Measurements from ENCODE around the gene SLC44A5.
A peak's percentile ranks its signal among the peaks of the same experiment; 100 is the strongest.
"Not testable (repeated sequence)": the region's sequence is repeated elsewhere in the genome, so short reads cannot be mapped to it uniquely, and the experiment has no call there.

Gene SLC44A5

DNA sequence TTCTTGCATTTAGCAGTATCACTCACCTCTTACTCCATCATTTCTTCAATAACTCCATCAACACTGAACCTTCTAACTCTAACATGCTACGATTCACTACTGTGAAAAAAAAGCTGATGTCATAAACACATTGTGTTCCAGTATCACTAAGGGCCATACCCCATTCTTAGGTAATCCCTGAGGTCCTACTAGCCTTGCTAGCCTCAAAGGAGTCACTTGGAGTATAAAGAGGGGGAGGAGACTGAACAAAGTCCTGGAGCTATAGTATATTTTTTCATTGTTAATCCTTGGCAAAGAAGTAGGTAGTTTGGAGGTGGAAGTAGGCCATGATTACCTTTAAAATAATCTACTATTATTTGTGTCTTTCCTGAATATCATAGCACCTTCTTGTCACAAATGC lies at the start of gene SLC44A5:
SLC44A5 (minus strand) TSS at position 101 of the 400 bp plus-strand sequence. CDS start 69,667 bp downstream, outside the sequence.
- in situ Hi-C loops (cut with HindIII; ENCODE audit: low sequenced_read_pairs) = no loop called here
- DNase-seq (ENCODE audit: low read depth, low spot score) = no peak
- H3K4me3 ChIP-seq (ENCODE audit: low read depth, low read length) = no peak within 1 kb of the TSS
- no peak for TF ChIP-seq CTCF (IDR thresholded peaks at IDR 0.05; ENCODE audit: low read depth, low read length)

DNA sequence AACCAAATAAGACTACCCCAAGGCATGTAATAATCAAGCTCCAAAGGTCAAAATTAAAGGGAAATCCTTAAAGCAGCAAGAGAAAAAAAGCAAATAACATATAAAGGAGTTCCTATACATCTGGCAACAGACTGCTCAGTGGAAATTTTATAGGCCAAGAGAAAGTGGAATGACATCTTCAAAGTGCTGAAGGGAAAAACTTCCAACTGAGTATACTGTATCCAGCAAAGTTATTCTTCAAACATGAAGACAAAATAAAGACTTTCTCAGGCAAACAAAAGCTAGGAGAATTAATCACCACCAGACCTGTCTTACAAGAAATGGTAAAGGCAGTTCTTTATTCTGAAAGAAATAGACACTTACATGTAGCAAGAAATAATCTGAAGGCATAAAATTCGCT lies 45.0 kb upstream of the SLC44A5 start:
- no peak overlapping the region for H3K4me3 ChIP-seq (ENCODE audit: low read depth, low read length)
- no peak for DNase-seq (ENCODE audit: low read depth, low spot score)
- in situ Hi-C loops (cut with HindIII; ENCODE audit: low sequenced_read_pairs) = no loop called here
- no peak for TF ChIP-seq CTCF (IDR thresholded peaks at IDR 0.05; ENCODE audit: low read depth, low read length)

DNA sequence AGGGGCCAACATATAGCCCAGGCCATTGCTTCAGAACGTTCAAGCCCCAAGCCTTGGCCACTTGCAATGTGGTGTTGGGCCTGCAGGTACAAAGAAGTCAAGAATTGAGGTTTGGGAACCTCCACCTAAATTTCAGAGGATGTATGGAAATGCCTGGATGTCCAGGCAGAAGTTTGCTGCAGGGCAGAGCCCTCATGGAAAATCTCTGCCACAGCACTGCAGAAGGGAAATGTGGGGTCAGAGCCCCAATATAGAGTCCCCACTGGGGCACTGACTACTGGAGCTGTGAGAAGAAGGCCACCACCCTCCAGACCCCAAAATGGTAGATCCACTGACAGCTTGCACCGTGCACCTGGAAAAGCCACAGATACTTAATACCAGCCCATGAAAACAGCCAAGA lies 36.3 kb upstream of the SLC44A5 start:
- H3K4me3 ChIP-seq (ENCODE audit: low read depth, low read length); in situ Hi-C loops (cut with HindIII; ENCODE audit: low sequenced_read_pairs); DNase-seq (ENCODE audit: low read depth, low spot score): not testable (repeated sequence)

GRCh38 chr1:75645153-75645552 lies 34.2 kb upstream of the SLC44A5 start:
- DNase-seq (ENCODE audit: low read depth, low spot score); H3K4me3 ChIP-seq (ENCODE audit: low read depth, low read length); in situ Hi-C loops (cut with HindIII; ENCODE audit: low sequenced_read_pairs): not testable (repeated sequence)

- in situ Hi-C loops (cut with HindIII; ENCODE audit: low sequenced_read_pairs) = no loop called here
- TF ChIP-seq CTCF (IDR thresholded peaks at IDR 0.05; ENCODE audit: low read depth, low read length) = no peak
- DNase-seq (ENCODE audit: low read depth, low spot score) = no peak
Observed at GRCh38 chr1:75643460-75643859, 32.5 kb upstream of the SLC44A5 start.

DNA sequence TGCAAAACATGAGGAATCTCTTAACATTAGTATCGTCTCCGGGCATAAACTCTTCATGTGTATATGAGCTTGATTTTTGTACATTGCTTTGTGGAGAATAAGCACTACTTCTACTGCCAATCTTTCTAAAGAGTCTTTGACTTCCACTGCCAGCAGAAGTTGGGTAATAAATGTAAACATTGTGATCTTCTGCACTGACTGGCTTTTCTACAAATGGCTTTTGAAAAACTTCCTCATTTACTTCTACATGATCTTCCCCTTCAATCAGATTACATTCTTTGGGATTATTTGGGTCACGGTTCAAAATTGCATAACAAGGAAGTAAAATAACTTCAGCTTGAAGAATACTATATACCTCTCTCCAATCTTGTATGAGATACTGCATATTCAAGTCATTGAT lies 30.4 kb upstream of the SLC44A5 start:
- TF ChIP-seq CTCF (IDR thresholded peaks at IDR 0.05; ENCODE audit: low read depth, low read length) = no peak
- in situ Hi-C loops (cut with HindIII; ENCODE audit: low sequenced_read_pairs) = no loop called here
- no peak for DNase-seq (ENCODE audit: low read depth, low spot score)
- H3K4me3 ChIP-seq (ENCODE audit: low read depth, low read length) = no peak overlapping the region

More at GRCh38 chr1:75643460-75643859, 32.5 kb upstream of the SLC44A5 start:
- H3K4me3 ChIP-seq (ENCODE audit: low read depth, low read length) = no peak overlapping the region

- no peak for TF ChIP-seq CTCF (IDR thresholded peaks at IDR 0.05; ENCODE audit: low read depth, low read length)
- in situ Hi-C loops (cut with HindIII; ENCODE audit: low sequenced_read_pairs) = no loop called here
- DNase-seq (ENCODE audit: low read depth, low spot score) = no peak
- H3K4me3 ChIP-seq (ENCODE audit: low read depth, low read length) = no peak overlapping the region
Observed at GRCh38 chr1:75640137-75640536, 29.2 kb upstream of the SLC44A5 start.

DNA sequence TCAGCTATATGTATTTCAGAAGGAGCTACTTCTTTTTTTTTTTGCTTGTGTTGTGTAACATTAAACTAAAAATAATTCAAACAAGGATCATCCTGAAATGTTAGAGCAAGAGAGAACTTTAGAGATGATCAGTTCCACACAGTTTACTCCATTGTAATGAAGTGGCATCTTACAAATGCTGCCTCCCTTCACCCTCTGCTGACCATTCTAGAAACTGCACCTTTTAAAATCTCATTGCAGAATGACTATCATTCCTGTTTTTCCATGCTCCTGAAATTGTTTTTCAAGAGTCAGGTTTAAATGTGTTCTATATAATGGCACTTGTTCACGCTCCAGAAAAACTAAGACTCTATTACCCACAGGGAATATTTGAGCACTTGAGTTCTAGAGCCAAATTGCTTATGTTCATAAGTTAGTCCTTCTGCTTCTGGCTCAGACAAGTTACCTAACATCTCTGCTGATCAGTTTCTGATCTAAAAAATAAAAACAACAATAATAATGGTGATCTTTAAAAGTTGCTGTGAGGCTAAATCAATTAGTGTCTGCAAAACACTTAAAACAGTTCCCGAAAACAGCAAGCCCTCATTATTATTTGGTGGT lies 21.5 kb upstream of the SLC44A5 start:
- peak; percentile 73 for TF ChIP-seq CTCF (IDR thresholded peaks at IDR 0.05; ENCODE audit: low read depth, low read length)
- in situ Hi-C loops (cut with HindIII; ENCODE audit: low sequenced_read_pairs) = no loop called here
- H3K4me3 ChIP-seq (ENCODE audit: low read depth, low read length) = no peak overlapping the region
- peak; percentile 58 for DNase-seq (ENCODE audit: low read depth, low spot score)

All from astrocyte of the spinal cord (primary cell).